ENCODE results near the gene FIBIN. TPM values are rescaled to one million over a fixed set of nuclear protein-coding genes. Genes with fewer than 3 reads are reported as not detected.

FIBIN gene
- total RNA-seq, 2 donors from 2014 or later: 0.25 to 3.3 TPM

- Histone ChIP-seq H3K9ac (ENCODE audit: low read depth in 2 of 2, low read length in 2 of 2) (no peak overlapping the region), H3K36me3 (no peaks in the 10 kb centered on the region), H3K4me3 (no peak overlapping the region), H3K4me1 (no peaks in the 10 kb centered on the region), H3K27me3 (no peaks in the 10 kb centered on the region), H3K27ac (no peak overlapping the region), H3K9me3 (no peaks in the 10 kb centered on the region)
- intact Hi-C loops (cut with DNase I): no loop called here
- no peak for TF ChIP-seq CTCF (IDR thresholded peaks at IDR 0.05)
- DNase-seq: no peak
Observed at GRCh38 chr11:27025957-27026733, 32.2 kb downstream of the FIBIN start.

- H3K36me3 ChIP-seq: no peaks in the 10 kb centered on the region
- no peak overlapping the region for H3K9ac ChIP-seq (ENCODE audit: low read depth in 2 of 2, low read length in 2 of 2)
- intact Hi-C loops (cut with DNase I): no loop called here
- no peaks in the 10 kb centered on the region for H3K9me3 ChIP-seq
- H3K4me3 ChIP-seq: no peak overlapping the region
- H3K27ac ChIP-seq: no peak overlapping the region
- TF ChIP-seq CTCF (IDR thresholded peaks at IDR 0.05): no peak
- H3K4me1 ChIP-seq: no peaks in the 10 kb centered on the region
- H3K27me3 ChIP-seq: no peaks in the 10 kb centered on the region
- DNase-seq: no peak
Observed at GRCh38 chr11:27028561-27028965, 34.7 kb downstream of the FIBIN start.

GRCh38 chr11:27029966-27030365, 36.1 kb downstream of the FIBIN start:
- Histone ChIP-seq H3K27ac (no peak overlapping the region), H3K4me1 (no peaks in the 10 kb centered on the region), H3K9me3 (no peaks in the 10 kb centered on the region), H3K4me3 (no peak overlapping the region), H3K9ac (ENCODE audit: low read depth in 2 of 2, low read length in 2 of 2) (no peak overlapping the region), H3K27me3 (no peaks in the 10 kb centered on the region), H3K36me3 (no peaks in the 10 kb centered on the region)
- no peak for TF ChIP-seq CTCF (IDR thresholded peaks at IDR 0.05)
- no peak for DNase-seq
- intact Hi-C loops (cut with DNase I): no loop called here

- Histone ChIP-seq H3K4me3 (no peak overlapping the region), H3K36me3 (no peaks in the 10 kb centered on the region), H3K9ac (ENCODE audit: low read depth in 2 of 2, low read length in 2 of 2) (no peak overlapping the region), H3K27ac (no peak overlapping the region), H3K9me3 (no peaks in the 10 kb centered on the region), H3K4me1 (no peaks in the 10 kb centered on the region), H3K27me3 (no peaks in the 10 kb centered on the region)
- no peak for TF ChIP-seq CTCF (IDR thresholded peaks at IDR 0.05)
- DNase-seq: no peak
- intact Hi-C loops (cut with DNase I): no loop called here
Observed at GRCh38 chr11:27031754-27032153, 37.8 kb downstream of the FIBIN start.

GRCh38 chr11:27039873-27040272, 46.0 kb downstream of the FIBIN start:
- intact Hi-C loops (cut with DNase I): no loop called here
- H3K4me1 ChIP-seq: no peaks in the 10 kb centered on the region
- no peaks in the 10 kb centered on the region for H3K9me3 ChIP-seq
- no peak for TF ChIP-seq CTCF (IDR thresholded peaks at IDR 0.05)
- DNase-seq: no peak
- H3K36me3 ChIP-seq: no peaks in the 10 kb centered on the region
- no peak overlapping the region for H3K9ac ChIP-seq (ENCODE audit: low read depth in 2 of 2, low read length in 2 of 2)
- H3K27ac ChIP-seq: no peak overlapping the region
- no peaks in the 10 kb centered on the region for H3K27me3 ChIP-seq
- H3K4me3 ChIP-seq: no peak overlapping the region

All from colonic mucosa (tissue), 4 donors.